ENCODE measurements around the gene TXNRD1.
"Not testable (repeated sequence)": the region's sequence is repeated elsewhere in the genome, so short reads cannot be mapped to it uniquely, and the experiment has no call there.

Gene TXNRD1

DNA sequence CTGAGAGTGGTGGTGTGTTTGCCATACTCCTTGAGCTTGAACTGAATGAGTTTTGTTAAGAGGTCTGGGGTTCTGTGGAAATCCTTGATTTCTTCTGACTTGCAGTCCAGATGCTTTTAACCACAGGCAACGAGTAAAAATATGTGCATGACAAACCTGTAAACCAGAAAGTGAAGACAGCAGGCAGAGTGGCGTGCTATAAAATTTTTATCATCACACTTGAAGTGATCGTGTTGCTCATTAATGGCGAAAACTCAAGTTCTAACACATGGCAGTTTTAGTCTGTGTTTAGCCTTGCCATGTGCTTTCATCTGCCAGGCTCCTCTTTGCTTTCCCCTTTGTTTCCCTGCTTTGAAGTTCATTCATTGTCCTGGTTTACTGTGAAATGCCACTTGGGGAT is 28.0 kb downstream of the TXNRD1 start:
- no peak for DNase-seq

DNA sequence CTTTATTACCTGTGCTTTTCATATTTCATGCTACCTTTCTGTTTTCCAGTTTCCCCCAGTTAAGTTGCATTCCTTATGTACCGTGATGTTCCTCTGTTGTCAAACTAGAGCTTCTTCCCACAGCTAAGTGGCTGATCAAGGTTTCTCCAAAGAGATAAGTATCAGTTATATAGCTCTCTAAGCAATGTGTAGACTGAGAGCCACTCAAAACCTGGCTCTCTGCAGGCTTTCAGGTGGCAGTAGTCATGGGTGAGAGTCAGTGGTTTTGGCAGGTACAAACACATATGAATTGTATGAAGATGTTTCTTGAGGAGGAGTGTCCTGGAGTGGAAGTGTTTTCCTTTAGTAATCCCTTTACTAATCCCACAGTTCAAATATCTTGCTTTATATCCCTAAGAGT is 28.4 kb downstream of the TXNRD1 start:
- DNase-seq: no peak

DNA sequence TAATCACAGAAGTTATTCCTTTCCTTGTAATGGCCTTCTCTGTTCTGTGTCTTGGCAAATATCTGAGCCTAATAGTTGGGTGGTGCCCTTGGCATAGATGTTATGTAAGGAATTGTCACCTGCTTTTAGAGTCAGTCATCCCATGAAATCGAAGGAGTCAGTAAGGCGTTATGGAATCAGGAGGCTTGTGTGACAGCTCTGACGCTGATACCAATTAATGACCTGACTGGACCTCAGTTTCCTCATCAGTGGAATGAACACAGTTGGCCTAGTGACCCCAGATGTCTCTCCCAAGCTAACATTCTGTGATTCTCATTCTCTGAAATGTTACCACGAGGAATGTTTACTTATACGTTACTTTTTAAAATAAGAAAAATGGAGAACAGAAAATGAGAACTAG is 32.1 kb downstream of the TXNRD1 start:
- no peak for DNase-seq

GRCh38 chr12:104248444-104248843 is 32.9 kb downstream of the TXNRD1 start:
- DNase-seq: no peak

DNA sequence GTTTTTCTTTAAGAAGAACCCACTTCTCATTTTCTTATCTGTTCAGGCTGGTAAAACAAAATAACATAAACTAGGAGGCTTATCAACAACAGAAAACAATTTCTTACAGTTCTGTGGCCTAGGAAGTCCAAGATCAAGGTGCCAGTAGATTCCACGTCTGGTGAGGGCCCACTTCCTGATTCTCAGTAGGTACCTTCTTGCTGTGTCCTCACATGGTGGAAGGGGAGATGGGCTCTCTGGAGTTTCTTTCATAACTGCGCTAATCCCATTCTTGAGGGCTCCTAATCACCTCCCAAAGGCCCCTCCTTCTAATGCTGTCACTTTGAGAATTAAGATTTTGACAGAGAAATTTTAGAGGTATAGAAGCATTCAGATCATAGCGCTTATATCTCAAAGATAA is 33.4 kb downstream of the TXNRD1 start:
- DNase-seq: no peak

GRCh38 chr12:104249898-104250297 is 34.3 kb downstream of the TXNRD1 start:
- no peak for DNase-seq

DNA sequence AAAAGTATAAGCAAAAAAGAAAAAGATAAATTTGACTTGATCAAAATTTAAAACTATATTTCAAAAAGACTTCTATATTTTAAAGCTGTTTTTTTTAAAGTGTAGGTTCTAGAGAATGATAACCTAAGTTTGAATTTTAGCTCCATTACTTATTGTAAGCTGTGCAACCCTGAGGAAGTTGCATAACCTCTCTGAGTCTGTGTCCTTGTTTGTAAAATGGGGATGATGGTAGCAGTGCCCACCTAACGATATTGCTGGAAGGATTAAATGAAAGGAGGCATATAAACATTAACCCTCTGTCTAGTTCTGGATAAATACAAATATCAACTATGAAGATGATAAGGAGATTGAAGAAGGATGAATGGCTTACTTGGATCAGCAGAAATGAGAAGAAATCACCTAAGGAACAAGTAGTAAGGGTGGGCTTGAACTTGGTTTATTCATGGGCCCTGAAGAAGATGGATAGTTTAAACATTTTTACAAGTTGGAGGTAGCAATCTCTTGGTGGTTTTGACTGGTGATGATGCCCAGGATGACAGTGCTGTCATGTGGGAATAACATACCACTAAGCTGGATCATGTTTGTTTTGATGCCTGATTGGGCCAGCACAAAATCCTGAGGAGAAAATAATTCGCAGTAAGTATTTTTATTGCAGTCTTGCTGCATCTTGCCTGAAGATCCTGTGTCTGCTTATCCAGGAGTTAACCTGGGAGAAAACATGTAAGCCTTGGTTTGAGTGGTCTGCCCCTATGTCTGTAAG is 35.0 kb downstream of the TXNRD1 start:
- no peak for DNase-seq

DNA sequence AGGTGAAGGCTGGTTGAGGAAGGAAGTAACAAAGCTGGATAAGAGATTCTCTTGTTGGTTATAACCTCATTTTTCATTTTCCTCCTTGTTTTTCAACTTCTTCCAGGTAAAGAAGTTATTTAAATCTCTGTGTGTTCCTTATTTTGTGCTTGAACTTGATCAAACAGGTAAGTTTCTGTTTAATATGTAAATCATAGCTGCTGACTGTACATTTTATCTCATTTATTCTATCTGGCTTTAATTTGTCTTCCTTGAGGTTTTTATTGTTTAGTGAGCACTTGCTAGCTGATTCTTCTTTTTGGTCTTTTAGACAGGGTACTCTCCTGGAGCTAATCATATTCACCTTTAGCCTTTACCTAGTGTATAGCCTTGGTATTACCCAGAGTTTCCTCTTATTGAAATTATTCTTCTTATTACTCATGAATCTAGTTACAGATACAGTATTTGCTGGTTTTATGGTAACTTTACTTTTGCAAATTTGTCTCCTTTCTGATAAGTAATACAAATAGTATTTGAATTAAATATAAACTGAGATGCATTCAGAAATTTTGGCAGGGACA is 42.4 kb downstream of the TXNRD1 start:
- DNase-seq: no peak

DNA sequence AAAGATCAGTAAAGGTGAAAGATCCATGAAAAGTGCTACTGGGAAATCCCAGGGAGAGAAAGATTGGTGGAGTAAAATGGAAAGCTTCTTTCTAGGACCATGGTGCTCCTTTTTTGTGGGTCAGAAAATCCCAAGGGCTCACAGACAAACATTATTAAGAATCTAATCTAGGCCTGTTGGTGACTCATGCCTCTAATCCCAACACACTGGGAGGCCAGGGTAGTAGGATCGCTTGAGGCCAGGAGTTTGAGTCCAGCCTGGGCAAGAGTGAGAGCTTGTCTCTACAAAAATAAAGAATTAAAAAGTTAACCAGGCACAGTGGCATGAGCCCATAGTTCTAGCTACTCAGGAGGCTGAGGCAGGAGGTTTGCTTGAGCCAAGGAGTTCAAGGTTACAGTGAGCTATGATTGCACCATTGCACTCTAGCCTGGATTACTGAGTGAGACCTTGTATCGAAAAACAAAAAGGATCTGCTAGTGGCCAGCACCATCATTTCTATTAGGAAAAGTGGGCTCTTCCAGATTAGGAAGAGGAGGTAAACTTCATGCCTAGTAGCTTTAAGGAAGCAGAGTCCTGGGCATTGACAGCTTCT is 43.0 kb downstream of the TXNRD1 start:
- DNase-seq: no peak

DNA sequence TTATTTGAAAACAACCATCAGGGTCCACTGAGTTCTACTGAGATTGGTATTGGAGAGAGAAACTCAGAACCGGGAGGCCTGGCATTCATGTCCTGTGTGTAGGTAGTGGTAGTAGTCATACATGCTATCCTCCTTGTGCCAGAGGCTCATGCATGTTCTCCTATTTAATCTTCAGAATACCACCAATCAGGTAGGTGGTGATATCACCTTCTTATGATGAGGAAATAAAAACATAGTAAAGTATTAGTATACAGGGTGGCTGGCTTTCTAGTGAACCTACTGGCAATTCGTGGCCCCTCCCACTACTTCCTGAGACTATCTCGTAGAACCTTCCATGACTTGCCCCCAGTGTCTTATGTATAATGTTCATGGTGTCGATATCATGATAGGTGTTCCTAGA is 47.4 kb downstream of the TXNRD1 start:
- no peak for DNase-seq

DNA sequence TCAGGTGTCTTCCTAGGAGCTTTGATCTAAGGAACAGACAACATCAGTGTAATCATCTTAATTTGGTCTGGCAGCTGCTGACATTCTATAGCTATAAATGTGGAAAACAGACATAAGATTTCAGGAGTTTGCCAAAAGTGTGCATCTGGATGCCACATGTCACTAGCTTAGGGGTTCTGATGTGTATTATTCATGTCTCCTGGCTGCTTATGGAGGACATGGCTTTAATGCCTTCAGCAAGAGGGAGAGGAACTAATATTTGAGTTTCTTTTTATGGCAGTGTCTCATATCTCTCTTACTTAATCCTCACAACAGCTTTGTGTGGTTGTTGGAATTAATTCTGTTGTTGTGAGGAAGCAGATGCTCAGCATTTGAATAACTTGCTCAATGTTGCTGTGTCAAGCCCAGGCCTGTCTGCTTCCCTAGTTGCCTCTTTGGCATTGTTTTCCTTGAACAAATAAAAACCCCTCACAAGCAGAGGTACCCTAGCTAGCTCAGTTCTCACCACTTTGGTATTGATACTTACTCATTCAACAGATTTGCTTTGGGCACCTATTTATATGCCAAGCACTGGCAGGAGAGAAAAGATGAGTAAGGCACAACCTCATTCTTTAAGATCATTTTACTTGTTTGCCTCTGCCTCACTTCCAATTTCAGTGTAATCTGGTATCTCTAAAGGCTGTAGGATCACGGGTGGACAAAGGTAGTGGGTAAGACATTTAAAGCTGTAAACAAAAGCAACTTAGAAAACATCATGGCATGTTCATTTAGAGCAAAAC is 48.2 kb downstream of the TXNRD1 start:
- no peak for DNase-seq

DNA sequence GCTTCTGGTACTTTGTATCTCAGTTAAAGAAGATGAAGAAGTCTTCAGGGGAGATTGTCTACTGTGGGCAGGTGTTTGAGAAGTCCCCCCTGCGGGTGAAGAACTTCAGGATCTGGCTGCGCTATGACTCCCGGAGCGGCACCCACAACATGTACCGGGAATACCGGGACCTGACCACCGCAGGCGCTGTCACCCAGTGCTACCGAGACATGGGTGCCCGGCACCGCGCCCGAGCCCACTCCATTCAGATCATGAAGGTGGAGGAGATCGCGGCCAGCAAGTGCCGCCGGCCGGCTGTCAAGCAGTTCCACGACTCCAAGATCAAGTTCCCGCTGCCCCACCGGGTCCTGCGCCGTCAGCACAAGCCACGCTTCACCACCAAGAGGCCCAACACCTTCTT is 49.9 kb downstream of the TXNRD1 start:
- DNase-seq: not testable (repeated sequence)

GRCh38 chr12:104272938-104273337 is 57.4 kb downstream of the TXNRD1 start:
- no peak for DNase-seq

DNA sequence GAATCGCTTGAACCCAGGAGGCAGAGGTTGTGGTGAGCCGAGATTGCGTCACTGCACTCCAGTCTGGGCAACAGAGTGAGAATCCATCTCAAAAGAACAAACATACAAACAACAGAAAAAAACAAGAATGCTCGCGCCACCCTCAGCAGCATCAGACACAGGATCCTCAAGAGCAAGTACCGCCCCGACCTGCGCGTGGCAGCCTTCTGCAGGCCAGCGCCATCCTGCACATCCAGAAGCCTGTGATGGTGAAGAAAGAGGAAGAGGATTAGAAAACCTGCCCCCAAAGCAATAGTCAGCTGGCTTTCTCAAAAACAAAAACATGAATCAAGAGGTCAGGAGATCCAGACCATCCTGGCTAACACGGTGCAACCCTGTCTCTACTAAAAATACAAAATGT is 57.9 kb downstream of the TXNRD1 start:
- DNase-seq: no peak

GRCh38 chr12:104274811-104275210 is 59.2 kb downstream of the TXNRD1 start:
- no peak for DNase-seq

GRCh38 chr12:104275689-104276088 is 60.1 kb downstream of the TXNRD1 start:
- DNase-seq: no peak

DNA sequence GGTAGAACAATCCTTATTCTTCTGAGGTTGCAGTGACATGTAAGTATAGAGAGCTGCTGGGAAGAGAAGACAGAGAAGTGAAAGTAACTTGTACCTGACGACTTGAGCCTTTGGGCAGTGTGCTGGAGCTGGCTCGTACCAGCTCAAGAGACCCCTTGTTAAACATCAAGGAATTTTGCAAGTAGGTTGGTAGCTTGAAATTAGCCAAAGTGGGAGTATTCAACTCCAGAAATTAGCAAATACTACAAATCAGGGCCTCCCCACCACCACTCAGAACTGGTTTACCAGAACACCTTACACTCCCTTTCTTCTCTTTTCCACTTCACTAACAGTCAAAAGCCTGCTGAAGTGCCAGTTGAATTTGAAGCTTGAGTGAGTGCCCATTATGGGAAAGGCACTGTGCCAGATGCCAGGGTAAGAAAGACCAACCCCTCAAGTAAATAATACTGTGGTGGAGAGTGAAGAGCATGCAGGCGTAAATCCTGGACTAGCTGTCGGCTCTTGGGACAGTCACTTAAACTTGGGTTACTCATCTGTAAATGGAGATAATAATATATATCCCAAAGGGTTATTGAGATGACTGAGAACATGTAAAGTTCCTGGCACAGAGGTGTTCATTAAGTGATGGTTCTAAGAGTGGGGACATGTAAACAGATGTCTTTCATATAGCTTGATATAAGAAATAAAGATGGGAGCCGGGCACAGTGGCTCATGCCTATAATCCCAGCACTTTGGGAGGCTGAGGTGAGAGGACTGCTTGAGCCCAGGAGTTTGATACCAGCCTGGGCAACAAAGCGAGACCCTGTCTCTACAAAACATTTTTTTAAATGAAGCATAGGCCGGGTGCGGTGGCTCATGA is 60.9 kb downstream of the TXNRD1 start:
- DNase-seq: no peak

DNA sequence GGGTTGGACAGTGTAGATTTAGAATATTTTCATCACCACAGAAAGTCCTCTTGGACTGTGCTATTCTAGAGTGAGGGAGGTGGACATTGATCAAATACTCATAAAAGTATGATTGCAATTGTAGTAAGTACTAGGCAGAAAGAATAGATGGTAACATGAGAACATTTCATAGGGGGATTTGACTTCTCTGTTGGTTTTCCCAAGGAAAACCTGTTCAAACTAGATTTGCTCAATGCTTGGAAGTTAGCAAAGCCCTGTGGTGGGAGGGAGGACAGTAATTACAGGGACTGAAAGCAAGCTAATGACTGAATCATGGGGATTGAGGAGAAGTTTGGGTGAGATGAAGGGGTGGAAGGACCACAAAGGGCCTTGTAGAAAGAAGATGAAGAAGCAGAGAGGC is 63.6 kb downstream of the TXNRD1 start:
- DNase-seq: no peak

DNA sequence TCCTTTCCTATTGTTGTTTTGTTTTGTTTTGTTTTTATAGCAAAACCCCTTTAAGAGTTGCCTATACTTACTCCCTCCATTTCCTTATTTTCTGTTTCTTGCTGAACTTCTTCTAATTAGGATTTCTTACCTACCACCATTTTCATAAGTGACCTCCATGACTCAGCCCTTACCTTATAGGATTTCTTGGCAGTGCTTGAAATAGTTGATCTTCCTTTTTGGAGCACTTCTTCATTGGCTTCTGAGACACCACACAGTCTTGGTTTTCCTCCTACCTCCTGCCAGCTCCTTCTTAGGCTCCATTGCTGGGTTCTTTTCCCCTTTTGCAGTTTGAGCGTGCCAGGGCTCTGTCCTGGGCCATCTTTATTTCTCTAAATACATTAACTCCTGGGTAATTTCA is 64.5 kb downstream of the TXNRD1 start:
- DNase-seq: no peak

GRCh38 chr12:104280717-104281458 is 65.3 kb downstream of the TXNRD1 start:
- no peak for DNase-seq

GRCh38 chr12:104281636-104282035 is 66.1 kb downstream of the TXNRD1 start:
- DNase-seq: no peak

GRCh38 chr12:104282109-104282508 is 66.5 kb downstream of the TXNRD1 start:
- no peak for DNase-seq

All from activated naive CD4-positive, alpha-beta T cell treated with anti-CD3 and anti-CD28 coated beads, Interleukin-2, amount 50 U/mL, for 16 hours (primary cell).